Mesenchymal stem cell (in vitro differentiated cells and primary cell): Measurements from ENCODE around the gene NDUFAF8.
A peak's percentile ranks its signal among the peaks of the same experiment; 100 is the strongest.
"Not testable (repeated sequence)": the region's sequence is repeated elsewhere in the genome, so short reads cannot be mapped to it uniquely, and the experiment has no call there.

Experiments used
- DNase-seq: peaks from one replicate; pipeline ENCODE4 v3.0.0-alpha.2; 2013
- H2AFZ ChIP-seq: one replicate; pipeline ENCODE4 v1.6.1; 2013; ENCODE audit warnings: low read depth, mild to moderate bottlenecking, control low read depth, inconsistent platforms, low read length, moderate library complexity
- H2AK5ac ChIP-seq: 2 replicates; pipeline ENCODE4 v1.6.1; 2013; ENCODE audit warnings: low read length, moderate library complexity, mild to moderate bottlenecking, inconsistent platforms; ENCODE audit not compliant: severe bottlenecking
- H2BK120ac ChIP-seq: one replicate; pipeline ENCODE4 v1.6.1; 2013; ENCODE audit warnings: low read depth, mild to moderate bottlenecking, inconsistent platforms, low read length, moderate library complexity
- H2BK12ac ChIP-seq, 2 experiments: one replicate each; pipeline ENCODE4 v1.6.1; 2013; ENCODE audit warnings: inconsistent platforms in 2 of 2, low read length in 2 of 2, mild to moderate bottlenecking in 2 of 2, moderate library complexity in 2 of 2, control low read depth in 1 of 2
- H2BK15ac ChIP-seq: one replicate; pipeline ENCODE4 v1.6.1; 2013; ENCODE audit warnings: mild to moderate bottlenecking, low read depth, inconsistent platforms; ENCODE audit not compliant: poor library complexity, severe bottlenecking
- H2BK5ac ChIP-seq: 2 replicates; pipeline ENCODE4 v1.6.1; 2013; ENCODE audit warnings: low read depth, mild to moderate bottlenecking, low read length, control low read depth, inconsistent platforms; ENCODE audit not compliant: poor library complexity, severe bottlenecking
- H3K14ac ChIP-seq, 2 experiments: one replicate each; pipeline ENCODE4 v1.6.1; 2013; ENCODE audit warnings: inconsistent platforms in 2 of 2, low read length in 2 of 2, control low read depth in 1 of 2, mild to moderate bottlenecking in 1 of 2, moderate library complexity in 1 of 2
- H3K18ac ChIP-seq, 2 experiments: one replicate each; pipeline ENCODE4 v1.6.1; 2013; ENCODE audit warnings: inconsistent platforms in 2 of 2, low read length in 2 of 2, control low read depth in 1 of 2, low read depth in 1 of 2, mild to moderate bottlenecking in 1 of 2
- H3K23ac ChIP-seq, 2 experiments: one replicate each; pipeline ENCODE4 v1.6.1; 2013; ENCODE audit warnings: inconsistent platforms in 2 of 2, low read length in 2 of 2, mild to moderate bottlenecking in 2 of 2, moderate library complexity in 2 of 2, control low read depth in 1 of 2
- H3K27ac ChIP-seq: 2 replicates; pipeline ENCODE4 v1.5.1; 2013; ENCODE audit warnings: mild to moderate bottlenecking, moderate library complexity, low read length, control low read depth, inconsistent platforms; ENCODE audit not compliant: poor library complexity, severe bottlenecking
- H3K27me3 ChIP-seq, 2 experiments: 2 replicates each; pipeline versions ENCODE4 v1.6.1 to v1.7.0; 2013; ENCODE audit warnings: low read length in 2 of 2, mild to moderate bottlenecking in 2 of 2, moderate library complexity in 2 of 2, control low read depth in 1 of 2, inconsistent platforms in 1 of 2; ENCODE audit not compliant: control insufficient read depth in 1 of 2, insufficient read depth in 1 of 2
- H3K36me3 ChIP-seq, 2 experiments: 2 replicates each; pipeline versions ENCODE4 v1.6.1 to v1.7.0; 2013; ENCODE audit warnings: low read length in 2 of 2, control low read depth in 1 of 2, inconsistent platforms in 1 of 2, low read depth in 1 of 2, mild to moderate bottlenecking in 1 of 2; ENCODE audit not compliant: insufficient read depth in 2 of 2, control insufficient read depth in 1 of 2
- H3K4ac ChIP-seq, 2 experiments: one replicate each; pipeline ENCODE4 v1.6.1; 2013; ENCODE audit warnings: inconsistent platforms in 2 of 2, low read length in 2 of 2, mild to moderate bottlenecking in 2 of 2, moderate library complexity in 2 of 2, control low read depth in 1 of 2, low read depth in 1 of 2
- H3K4me1 ChIP-seq: 2 replicates; pipeline ENCODE4 v1.6.1; 2013; ENCODE audit warnings: low read depth, low read length, control low read depth; ENCODE audit not compliant: control insufficient read depth, insufficient read depth
- H3K4me2 ChIP-seq: 2 replicates; pipeline ENCODE4 v1.6.1; 2013; ENCODE audit warnings: low read length, mild to moderate bottlenecking, inconsistent platforms; ENCODE audit not compliant: poor library complexity, severe bottlenecking
- H3K4me3 ChIP-seq, 2 experiments: 2 replicates each; pipeline versions ENCODE4 v1.5.1 to v1.7.0; 2013; ENCODE audit warnings: low read length in 2 of 2, mild to moderate bottlenecking in 2 of 2, control low read depth in 1 of 2, low read depth in 1 of 2; ENCODE audit not compliant: insufficient read depth in 1 of 2
- H3K79me1 ChIP-seq: replicated peaks from 2 replicates; pipeline ENCODE4 v1.6.1; 2013; ENCODE audit warnings: mild to moderate bottlenecking, control low read depth, low read length, inconsistent platforms; ENCODE audit not compliant: poor library complexity, severe bottlenecking
- H3K9ac ChIP-seq: 2 replicates; pipeline ENCODE4 v1.7.0; 2013; ENCODE audit warnings: mild to moderate bottlenecking, low read length, moderate library complexity
- H3K9me3 ChIP-seq: 2 replicates; pipeline ENCODE4 v1.7.0; 2013; ENCODE audit warnings: mild to moderate bottlenecking, low read length; ENCODE audit not compliant: control insufficient read depth
- H4K8ac ChIP-seq: one replicate; pipeline ENCODE4 v1.6.1; 2013; ENCODE audit warnings: inconsistent platforms, mild to moderate bottlenecking, low read length, moderate library complexity
- H4K91ac ChIP-seq: one replicate; pipeline ENCODE4 v1.6.1; 2013; ENCODE audit warnings: mild to moderate bottlenecking, low read length, inconsistent platforms
- WGBS: methylation state at CpG from one replicate; pipeline ENCODE4 v1.1.7; 2013; ENCODE audit warnings: mixed read lengths; 5-methylcytosine and 5-hydroxymethylcytosine counted together

Gene NDUFAF8

GRCh38 chr17:81223762-81224130 lies 15.4 kb upstream of the NDUFAF8 start:
- Histone ChIP-seq H4K91ac (no peak overlapping the region), H2BK15ac (no peak overlapping the region), H3K14ac (no peak overlapping the region), H3K79me1 (peaks cover 22% of the 10 kb centered on the region), H3K4me3 (peak overlapping the region in 1 of 2 experiments; percentile 78), H4K8ac (no peak overlapping the region), H3K27ac (no peak overlapping the region), H3K9ac (peak overlapping the region; percentile 79), H2BK120ac (no peak overlapping the region), H2BK12ac (no peak overlapping the region), H3K4me2 (peak overlapping the region; percentile 91), H3K36me3 (peaks cover 11 to 21% of the 10 kb centered on the region in 2 experiments), H3K27me3 (no peaks in the 10 kb centered on the region), H3K18ac (no peak overlapping the region), H3K4me1 (peaks cover 21% of the 10 kb centered on the region), H3K23ac (no peak overlapping the region), H2AK5ac (no peak overlapping the region), H2AFZ (no peak overlapping the region), H3K9me3 (peaks cover 3% of the 10 kb centered on the region), H3K4ac (no peak overlapping the region), H2BK5ac (no peak overlapping the region)
- no peak for DNase-seq
- WGBS, result 74% methylated on average over 11 of the region's 11 CpGs

- not testable (repeated sequence) for H3K9ac ChIP-seq, DNase-seq, H2BK120ac ChIP-seq, H3K4me3 ChIP-seq, H2AK5ac ChIP-seq, H3K4ac ChIP-seq, H3K18ac ChIP-seq, H3K14ac ChIP-seq, H3K23ac ChIP-seq, H3K9me3 ChIP-seq, H4K91ac ChIP-seq, H3K4me2 ChIP-seq, H2BK15ac ChIP-seq, H3K4me1 ChIP-seq, H3K27ac ChIP-seq, H4K8ac ChIP-seq, H3K27me3 ChIP-seq, H3K79me1 ChIP-seq, H2BK5ac ChIP-seq, H2BK12ac ChIP-seq, H2AFZ ChIP-seq
- peaks cover 40 to 45% of the 10 kb centered on the region in 2 experiments for H3K36me3 ChIP-seq
- WGBS, result no CpG with 5 or more reads among the region's 2 CpGs
Observed at GRCh38 chr17:81227630-81228029, 11.5 kb upstream of the NDUFAF8 start.

GRCh38 chr17:81228420-81228819 lies 10.7 kb upstream of the NDUFAF8 start:
- no peak overlapping the region for H2BK15ac ChIP-seq
- H3K27me3 ChIP-seq, result no peaks in the 10 kb centered on the region

GRCh38 chr17:81228834-81229665 lies 10.1 kb upstream of the NDUFAF8 start:
- Histone ChIP-seq H2BK15ac (no peak overlapping the region), H2AK5ac (no peak overlapping the region), H3K18ac (no peak overlapping the region), H3K9me3 (peaks cover 3% of the 10 kb centered on the region), H3K27me3 (no peaks in the 10 kb centered on the region), H4K8ac (no peak overlapping the region), H2BK5ac (no peak overlapping the region), H3K36me3 (peaks cover 40 to 59% of the 10 kb centered on the region in 2 experiments), H2AFZ (no peak overlapping the region), H3K4ac (no peak overlapping the region), H2BK120ac (no peak overlapping the region), H3K14ac (no peak overlapping the region), H4K91ac (no peak overlapping the region), H3K4me3 (no peak overlapping the region), H3K27ac (no peak overlapping the region), H3K23ac (no peak overlapping the region), H3K9ac (no peak overlapping the region), H3K4me1 (no peaks in the 10 kb centered on the region), H2BK12ac (no peak overlapping the region), H3K79me1 (peaks cover 23% of the 10 kb centered on the region), H3K4me2 (no peak overlapping the region)
- WGBS, result 97% methylated on average over 32 of the region's 32 CpGs
- DNase-seq, result no peak

More at GRCh38 chr17:81228420-81228819, 10.7 kb upstream of the NDUFAF8 start:
- Histone ChIP-seq H3K4me2 (no peak overlapping the region), H3K14ac (no peak overlapping the region), H2BK5ac (no peak overlapping the region), H2AFZ (no peak overlapping the region), H2BK120ac (no peak overlapping the region), H3K79me1 (peaks cover 17% of the 10 kb centered on the region), H4K8ac (no peak overlapping the region), H3K23ac (no peak overlapping the region), H4K91ac (no peak overlapping the region), H3K4me3 (no peak overlapping the region), H3K9me3 (peaks cover 3% of the 10 kb centered on the region), H3K27ac (no peak overlapping the region), H3K18ac (no peak overlapping the region), H3K4ac (no peak overlapping the region), H3K36me3 (peaks cover 40 to 53% of the 10 kb centered on the region in 2 experiments), H2BK12ac (no peak overlapping the region), H2AK5ac (no peak overlapping the region), H3K9ac (no peak overlapping the region), H3K4me1 (peaks cover 3% of the 10 kb centered on the region)
- WGBS, result 93% methylated on average over 8 of the region's 9 CpGs
- no peak for DNase-seq
